ENCODE results near the gene WFDC10A.
"Not testable (repeated sequence)": the region's sequence is repeated elsewhere in the genome, so short reads cannot be mapped to it uniquely, and the experiment has no call there.

The WFDC10A gene

DNA sequence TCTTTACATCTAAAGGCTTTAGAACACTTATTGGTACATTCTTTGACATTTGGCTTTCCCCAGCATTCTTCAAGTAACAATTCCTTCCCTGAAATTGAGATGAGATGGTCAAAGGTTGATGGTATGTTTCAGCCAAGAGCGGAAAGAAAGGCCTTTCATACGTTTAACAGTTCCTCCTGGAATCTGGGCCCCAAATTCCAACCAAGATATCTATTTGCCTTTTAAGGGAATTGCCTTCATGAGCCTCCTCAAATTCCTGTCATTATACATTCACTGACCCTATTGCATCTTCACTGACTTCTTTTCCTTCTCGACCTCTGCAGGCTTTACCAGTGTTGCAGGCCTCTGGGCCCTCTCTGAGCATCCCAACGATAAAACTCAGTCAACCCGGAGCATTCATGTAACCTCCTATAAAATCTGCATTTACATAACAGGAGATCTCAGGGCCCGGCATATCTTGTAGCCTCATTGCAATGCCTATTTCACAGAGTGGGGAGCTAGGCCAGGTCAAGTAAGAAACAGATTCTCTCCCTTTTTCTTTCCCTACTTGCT lies 19.8 kb downstream of the WFDC10A start:
- FAIRE-seq, result no peak

DNA sequence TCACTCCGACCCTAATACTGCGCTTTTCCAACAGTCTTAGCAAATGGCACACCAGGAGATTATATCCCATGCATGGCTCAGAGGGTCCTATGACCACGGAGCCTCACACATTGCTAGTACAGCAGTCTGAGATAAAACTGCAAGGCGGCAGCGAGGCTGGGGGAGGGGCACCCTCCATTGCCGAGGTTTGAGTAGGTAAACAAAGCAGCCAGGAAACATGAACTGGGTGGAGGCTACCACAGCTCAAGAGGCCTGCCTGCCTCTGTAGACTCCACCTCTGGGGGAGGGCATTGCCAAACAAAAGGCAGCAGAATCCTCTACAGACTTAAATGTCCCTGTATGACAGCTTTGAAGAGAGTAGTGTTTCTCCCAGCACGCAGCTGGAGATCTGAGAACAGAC lies 22.2 kb downstream of the WFDC10A start:
- not testable (repeated sequence) for FAIRE-seq

DNA sequence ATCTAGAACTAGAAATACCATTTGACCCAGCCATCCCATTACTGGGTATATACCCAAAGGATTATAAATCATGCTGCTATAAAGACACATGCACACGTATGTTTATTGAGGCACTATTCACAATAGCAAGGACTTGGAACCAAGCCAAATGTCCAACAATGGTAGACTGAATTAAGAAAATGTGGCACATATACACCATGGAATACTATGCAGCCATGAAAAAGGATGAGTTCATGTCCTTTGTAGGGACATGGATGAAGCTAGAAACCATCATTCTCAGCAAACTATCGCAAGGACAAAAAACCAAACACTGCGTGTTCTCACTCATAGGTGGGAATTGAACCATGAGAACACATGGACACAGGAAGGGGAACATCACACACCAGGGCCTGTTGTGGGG lies 27.5 kb downstream of the WFDC10A start:
- FAIRE-seq, result not testable (repeated sequence)

DNA sequence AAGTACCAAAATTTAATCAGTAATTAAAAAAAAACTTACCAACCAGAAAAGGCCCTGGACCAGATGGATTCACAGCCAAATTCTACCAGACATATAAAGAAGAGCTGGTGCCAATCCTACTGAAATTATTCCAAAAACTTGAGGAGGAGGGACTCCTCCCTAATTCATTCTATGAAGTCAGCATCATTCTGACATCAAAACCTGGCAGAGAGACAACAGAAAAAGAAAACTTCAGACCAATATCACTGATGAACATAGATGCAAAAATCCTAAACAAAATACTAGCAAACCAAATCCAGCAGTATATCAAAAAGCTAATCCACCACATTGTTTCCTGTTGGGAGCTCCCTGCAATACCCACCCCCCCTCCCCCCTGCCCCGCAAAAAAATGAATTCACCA lies 40.6 kb downstream of the WFDC10A start, which contains the start of gene WFDC11:
TSS of gene WFDC11 (minus strand) at position 101 of the 400 bp plus-strand sequence. CDS start 19,639 bp downstream, outside the sequence.
- no peak for FAIRE-seq

DNA sequence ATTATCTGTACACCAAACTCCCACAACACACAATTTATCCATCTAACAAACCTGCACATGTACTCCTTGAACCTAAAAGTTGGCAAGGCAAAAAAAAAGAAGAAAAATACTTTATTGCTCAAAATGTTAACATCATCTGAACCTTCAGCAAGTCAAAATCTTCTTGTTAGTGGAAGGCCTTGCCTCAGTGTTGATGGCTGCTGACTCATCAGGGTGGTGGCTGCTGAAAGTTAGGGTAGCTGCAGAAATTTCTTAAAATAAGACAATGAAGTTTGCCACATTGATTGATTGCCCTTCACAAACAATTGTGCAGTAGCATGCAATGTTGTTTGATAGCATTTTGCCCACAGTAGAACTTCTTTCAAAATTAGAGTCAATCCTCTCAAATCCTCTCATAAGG lies 43.2 kb downstream of the WFDC10A start:
- no peak for FAIRE-seq

DNA sequence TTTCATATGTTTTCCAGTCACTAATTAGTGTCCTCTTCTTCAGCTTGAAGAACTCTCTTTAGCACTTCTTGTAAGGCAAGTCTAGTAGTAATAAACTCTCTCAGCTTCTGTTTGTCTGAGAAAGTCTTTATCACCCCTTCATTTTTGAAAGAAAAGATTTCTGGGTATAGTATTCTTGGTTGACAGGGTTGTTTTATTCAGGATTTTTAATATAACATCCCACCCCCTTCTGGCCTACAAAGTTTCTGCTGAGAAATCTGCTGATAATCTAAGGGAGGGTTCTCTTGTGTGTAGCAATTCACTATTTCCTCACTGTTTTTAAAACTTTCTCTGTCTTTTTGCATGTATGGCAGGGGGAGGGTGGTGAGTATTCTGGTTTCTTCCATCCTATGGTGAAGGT lies 50.1 kb downstream of the WFDC10A start:
- no peak for FAIRE-seq

Measured in G401.6 (cell line).